Neuronal stem cell (in vitro differentiated cells): ENCODE measurements around the gene STRA8.

Experiments
- DNase-seq: peaks from one replicate; pipeline ENCODE4 v3.0.0-alpha.2; 2013; ENCODE audit warnings: low spot score
- H2AFZ ChIP-seq: one replicate; pipeline ENCODE4 v1.6.1; 2013; ENCODE audit warnings: mild to moderate bottlenecking, low read length, inconsistent platforms
- H2AK5ac ChIP-seq: 2 replicates; pipeline ENCODE4 v1.6.1; 2013; ENCODE audit warnings: low read depth, mild to moderate bottlenecking, inconsistent platforms, low read length, moderate library complexity, mixed read lengths
- H2BK120ac ChIP-seq: 2 replicates; pipeline ENCODE4 v1.6.1; 2013; ENCODE audit warnings: low read depth, mild to moderate bottlenecking, inconsistent platforms, low read length, moderate library complexity, mixed read lengths
- H2BK12ac ChIP-seq: one replicate; pipeline ENCODE4 v1.6.1; 2013; ENCODE audit warnings: low read length, inconsistent platforms
- H2BK15ac ChIP-seq: 2 replicates; pipeline ENCODE4 v1.6.1; 2013; ENCODE audit warnings: mild to moderate bottlenecking, low read length, inconsistent platforms, mixed read lengths
- H2BK5ac ChIP-seq: one replicate; pipeline ENCODE4 v1.6.1; 2013; ENCODE audit warnings: inconsistent platforms, mild to moderate bottlenecking, low read length, moderate library complexity
- H3K14ac ChIP-seq: one replicate; pipeline ENCODE4 v1.6.1; 2013; ENCODE audit warnings: low read length, inconsistent platforms
- H3K18ac ChIP-seq: 2 replicates; pipeline ENCODE4 v1.6.1; 2013; ENCODE audit warnings: low read length, inconsistent platforms
- H3K23ac ChIP-seq: 2 replicates; pipeline ENCODE4 v1.6.1; 2013; ENCODE audit warnings: low read depth, mild to moderate bottlenecking, mixed read lengths, low read length, inconsistent platforms; ENCODE audit not compliant: poor library complexity
- H3K27ac ChIP-seq: replicated peaks from 3 replicates; pipeline ENCODE4 v1.5.1; 2013; ENCODE audit warnings: low read length, inconsistent platforms
- H3K27me3 ChIP-seq, 3 experiments: 2 replicates each; pipeline ENCODE4 v1.6.1; 2013; ENCODE audit warnings: low read length in 3 of 3, mild to moderate bottlenecking in 2 of 3, inconsistent platforms in 1 of 3, low read depth in 1 of 3, mixed read lengths in 1 of 3, moderate library complexity in 1 of 3; ENCODE audit not compliant: control insufficient read depth in 3 of 3, insufficient read depth in 3 of 3
- H3K36me3 ChIP-seq, 2 donors: replicated peaks in 1 of 2; 2 replicates each; pipeline ENCODE4 v1.6.1; 2013; ENCODE audit warnings: low read length in 2 of 2; ENCODE audit not compliant: control insufficient read depth in 2 of 2, insufficient read depth in 2 of 2
- H3K4ac ChIP-seq: 2 replicates; pipeline ENCODE4 v1.6.1; 2013; ENCODE audit warnings: inconsistent platforms, mild to moderate bottlenecking, low read length, moderate library complexity
- H3K4me1 ChIP-seq, 2 donors: 1 replicate in 1 of 2; 2 replicates in 1 of 2; pipeline ENCODE4 v1.6.1; 2013; ENCODE audit warnings: low read length in 2 of 2, low read depth in 1 of 2; ENCODE audit not compliant: control insufficient read depth in 2 of 2, insufficient read depth in 1 of 2
- H3K4me2 ChIP-seq: one replicate; pipeline ENCODE4 v1.6.1; 2013; ENCODE audit warnings: mild to moderate bottlenecking, low read length, inconsistent platforms; ENCODE audit not compliant: insufficient read depth, poor library complexity, severe bottlenecking
- H3K4me3 ChIP-seq, 2 donors: 2 replicates each; pipeline ENCODE4 v1.5.1; 2013; ENCODE audit warnings: low read length in 2 of 2, mild to moderate bottlenecking in 2 of 2, inconsistent platforms in 1 of 2, moderate library complexity in 1 of 2
- H3K79me1 ChIP-seq: one replicate; pipeline ENCODE4 v1.6.1; 2013; ENCODE audit warnings: low read depth, mild to moderate bottlenecking, inconsistent platforms, low read length, moderate library complexity
- H3K9ac ChIP-seq: one replicate; pipeline ENCODE4 v1.6.1; 2013; ENCODE audit warnings: mild to moderate bottlenecking, low read depth, low read length, inconsistent platforms; ENCODE audit not compliant: poor library complexity
- H3K9me3 ChIP-seq, 2 donors: replicated peaks in 1 of 2; 2 replicates each; pipeline versions ENCODE3 to v1.6.1; 2013; ENCODE audit warnings: low read length in 2 of 2, mild to moderate bottlenecking in 2 of 2, inconsistent platforms in 1 of 2, low read depth in 1 of 2, mixed read lengths in 1 of 2, moderate library complexity in 1 of 2; ENCODE audit not compliant: control insufficient read depth in 2 of 2, insufficient read depth in 1 of 2
- H4K8ac ChIP-seq: one replicate; pipeline ENCODE4 v1.6.1; 2013; ENCODE audit warnings: low read depth, mild to moderate bottlenecking, inconsistent platforms, low read length, moderate library complexity
- H4K91ac ChIP-seq: one replicate; pipeline ENCODE4 v1.6.1; 2013; ENCODE audit warnings: low read length, low read depth, mild to moderate bottlenecking, inconsistent platforms; ENCODE audit not compliant: poor library complexity
- WGBS, 2 donors: extraction: QIAGEN DNeasy Blood & Tissue Kit; methylation state at CpG; one replicate each; pipeline ENCODE4 v1.1.7; 2013; ENCODE audit warnings: missing lambda C conversion rate in 2 of 2, mixed read lengths in 1 of 2; ENCODE audit not compliant: insufficient read length in 2 of 2, insufficient replicate concordance in 1 of 2; ENCODE audit errors: extremely low coverage in 2 of 2; 5-methylcytosine and 5-hydroxymethylcytosine counted together

The STRA8 gene

GRCh38 chr7:135265637-135266036, 32.0 kb downstream of the STRA8 start:
- no peak overlapping the region for H3K18ac ChIP-seq
- H2BK15ac ChIP-seq: no peak overlapping the region
- H3K4me3 ChIP-seq: no peak overlapping the region
- no peak overlapping the region for H2BK120ac ChIP-seq
- H3K23ac ChIP-seq: no peak overlapping the region
- H2BK5ac ChIP-seq: no peak overlapping the region
- no peak overlapping the region for H2AFZ ChIP-seq
- H3K4me1 ChIP-seq: peaks cover 0 to 2% of the 10 kb centered on the region in 2 donors
- H4K8ac ChIP-seq: no peak overlapping the region
- no peak overlapping the region for H2AK5ac ChIP-seq
- no peaks in the 10 kb centered on the region for H3K27me3 ChIP-seq
- no peak overlapping the region for H3K9ac ChIP-seq
- no peak overlapping the region for H2BK12ac ChIP-seq
- peaks cover 0 to 1% of the 10 kb centered on the region in 2 donors for H3K9me3 ChIP-seq
- H3K36me3 ChIP-seq: no peaks in the 10 kb centered on the region
- WGBS, 2 donors: no CpG with 5 or more reads among the region's 1 CpG
- H3K27ac ChIP-seq: no peak overlapping the region
- H3K4ac ChIP-seq: no peak overlapping the region
- no peak overlapping the region for H3K4me2 ChIP-seq
- no peak for DNase-seq
- H3K79me1 ChIP-seq: no peaks in the 10 kb centered on the region
- H4K91ac ChIP-seq: no peak overlapping the region
- H3K14ac ChIP-seq: no peak overlapping the region

GRCh38 chr7:135269921-135270320, 36.3 kb downstream of the STRA8 start:
- no peak overlapping the region for H4K91ac ChIP-seq
- H2BK15ac ChIP-seq: no peak overlapping the region
- no peaks in the 10 kb centered on the region for H3K4me1 ChIP-seq
- H2BK12ac ChIP-seq: no peak overlapping the region
- H2BK5ac ChIP-seq: no peak overlapping the region
- H2BK120ac ChIP-seq: no peak overlapping the region
- H3K27ac ChIP-seq: no peak overlapping the region
- no peaks in the 10 kb centered on the region for H3K9me3 ChIP-seq
- no peaks in the 10 kb centered on the region for H3K27me3 ChIP-seq
- no peaks in the 10 kb centered on the region for H3K79me1 ChIP-seq
- H3K9ac ChIP-seq: no peak overlapping the region
- H2AK5ac ChIP-seq: no peak overlapping the region
- no peak overlapping the region for H3K18ac ChIP-seq
- H2AFZ ChIP-seq: no peak overlapping the region
- no peak overlapping the region for H4K8ac ChIP-seq
- no peak overlapping the region for H3K4ac ChIP-seq
- H3K14ac ChIP-seq: peak overlapping the region; percentile 51
- H3K36me3 ChIP-seq: no peaks in the 10 kb centered on the region
- DNase-seq: no peak
- no peak overlapping the region for H3K23ac ChIP-seq
- H3K4me2 ChIP-seq: no peak overlapping the region
- no CpG with 5 or more reads among the region's 11 CpGs for WGBS, 2 donors
- H3K4me3 ChIP-seq: no peak overlapping the region

- Histone ChIP-seq H3K4me3 (no peak overlapping the region), H3K27ac (no peak overlapping the region), H3K36me3 (no peaks in the 10 kb centered on the region), H3K9ac (no peak overlapping the region), H4K8ac (no peak overlapping the region), H3K4me1 (no peaks in the 10 kb centered on the region), H2BK120ac (no peak overlapping the region), H2AK5ac (peak overlapping the region; percentile 16), H3K23ac (peak overlapping the region; percentile 48), H3K79me1 (no peaks in the 10 kb centered on the region), H3K9me3 (no peaks in the 10 kb centered on the region), H2BK15ac (no peak overlapping the region), H4K91ac (no peak overlapping the region), H2AFZ (no peak overlapping the region), H3K18ac (peak overlapping the region; percentile 33), H3K4ac (peak overlapping the region; percentile 30), H3K4me2 (no peak overlapping the region), H3K27me3 (no peaks in the 10 kb centered on the region), H3K14ac (peak overlapping the region; percentile 22), H2BK5ac (no peak overlapping the region), H2BK12ac (no peak overlapping the region)
- no CpG with 5 or more reads among the region's 23 CpGs for WGBS, 2 donors
- DNase-seq: no peak
Measured at GRCh38 chr7:135270577-135271254, 37.1 kb downstream of the STRA8 start.

GRCh38 chr7:135271255-135271615, 37.6 kb downstream of the STRA8 start:
- no peak overlapping the region for H3K4me2 ChIP-seq
- H4K91ac ChIP-seq: no peak overlapping the region
- no peak overlapping the region for H3K4me3 ChIP-seq
- H3K36me3 ChIP-seq: no peaks in the 10 kb centered on the region
- no peaks in the 10 kb centered on the region for H3K79me1 ChIP-seq
- H3K9ac ChIP-seq: no peak overlapping the region
- WGBS, 2 donors: no CpG with 5 or more reads among the region's 10 CpGs
- H3K27ac ChIP-seq: no peak overlapping the region
- H3K4me1 ChIP-seq: no peaks in the 10 kb centered on the region
- H3K18ac ChIP-seq: no peak overlapping the region
- no peak overlapping the region for H2AK5ac ChIP-seq
- H3K23ac ChIP-seq: no peak overlapping the region
- no peak overlapping the region for H3K4ac ChIP-seq
- H2BK15ac ChIP-seq: no peak overlapping the region
- H2BK5ac ChIP-seq: no peak overlapping the region
- no peaks in the 10 kb centered on the region for H3K9me3 ChIP-seq
- H3K14ac ChIP-seq: no peak overlapping the region
- no peak overlapping the region for H2BK120ac ChIP-seq
- H2BK12ac ChIP-seq: no peak overlapping the region
- DNase-seq: no peak
- H4K8ac ChIP-seq: no peak overlapping the region
- no peaks in the 10 kb centered on the region for H3K27me3 ChIP-seq
- no peak overlapping the region for H2AFZ ChIP-seq
